HG03571 (cell line): ENCODE data around the gene EPB41L2.
"Not testable (repeated sequence)": the region's sequence is repeated elsewhere in the genome, so short reads cannot be mapped to it uniquely, and the experiment has no call there.

Experiments
- ATAC-seq: cut with Tn5 transposase; IDR thresholded peaks from one replicate; pipeline ENCODE4 v1.9.1; 2021; ENCODE audit not compliant: unreplicated experiment

Gene EPB41L2

GRCh38 chr6:131004936-131005335 is 58.1 kb downstream of the EPB41L2 start:
- ATAC-seq, result no peak

GRCh38 chr6:131004387-131004755 is 58.7 kb downstream of the EPB41L2 start:
- ATAC-seq, result no peak

GRCh38 chr6:131003488-131004386 is 59.3 kb downstream of the EPB41L2 start:
- ATAC-seq, result no peak

- no peak for ATAC-seq
Observed at GRCh38 chr6:131002661-131002980, 60.4 kb downstream of the EPB41L2 start.

- ATAC-seq, result no peak
Observed at GRCh38 chr6:131001945-131002660, 60.9 kb downstream of the EPB41L2 start.

GRCh38 chr6:131001111-131001736 is 61.8 kb downstream of the EPB41L2 start:
- no peak for ATAC-seq

- ATAC-seq, result no peak
Observed at GRCh38 chr6:131000544-131000943, 62.5 kb downstream of the EPB41L2 start.

- no peak for ATAC-seq
Observed at GRCh38 chr6:130997061-130997753, 65.8 kb downstream of the EPB41L2 start.

GRCh38 chr6:130996635-130997034 is 66.4 kb downstream of the EPB41L2 start:
- no peak for ATAC-seq

GRCh38 chr6:130995783-130996447 is 67.1 kb downstream of the EPB41L2 start:
- no peak for ATAC-seq

GRCh38 chr6:130994319-130995097 is 68.5 kb downstream of the EPB41L2 start:
- ATAC-seq, result no peak

- ATAC-seq, result no peak
Observed at GRCh38 chr6:130993292-130993765, 69.7 kb downstream of the EPB41L2 start.

- no peak for ATAC-seq
Observed at GRCh38 chr6:130991422-130992137, 71.5 kb downstream of the EPB41L2 start.

GRCh38 chr6:130987539-130987938 is 75.5 kb downstream of the EPB41L2 start:
- not testable (repeated sequence) for ATAC-seq

GRCh38 chr6:130985115-130985514 is 77.9 kb downstream of the EPB41L2 start:
- ATAC-seq, result no peak

- no peak for ATAC-seq
Observed at GRCh38 chr6:130982941-130983456, 80.0 kb downstream of the EPB41L2 start.

GRCh38 chr6:130982135-130982534 is 80.9 kb downstream of the EPB41L2 start:
- no peak for ATAC-seq

- no peak for ATAC-seq
Observed at GRCh38 chr6:130981409-130981808, 81.6 kb downstream of the EPB41L2 start.
